ENCODE results near the gene TAL1. TPM values are rescaled to one million over a fixed set of nuclear protein-coding genes. Genes with fewer than 3 reads are reported as not detected.

TAL1 gene
- total and polyA plus RNA-seq, 2 of the 13 experiments (the other 11 are each of a cell fraction or from before 2014, with no cell fraction given) = 0.05 TPM; not detected in 1

DNA sequence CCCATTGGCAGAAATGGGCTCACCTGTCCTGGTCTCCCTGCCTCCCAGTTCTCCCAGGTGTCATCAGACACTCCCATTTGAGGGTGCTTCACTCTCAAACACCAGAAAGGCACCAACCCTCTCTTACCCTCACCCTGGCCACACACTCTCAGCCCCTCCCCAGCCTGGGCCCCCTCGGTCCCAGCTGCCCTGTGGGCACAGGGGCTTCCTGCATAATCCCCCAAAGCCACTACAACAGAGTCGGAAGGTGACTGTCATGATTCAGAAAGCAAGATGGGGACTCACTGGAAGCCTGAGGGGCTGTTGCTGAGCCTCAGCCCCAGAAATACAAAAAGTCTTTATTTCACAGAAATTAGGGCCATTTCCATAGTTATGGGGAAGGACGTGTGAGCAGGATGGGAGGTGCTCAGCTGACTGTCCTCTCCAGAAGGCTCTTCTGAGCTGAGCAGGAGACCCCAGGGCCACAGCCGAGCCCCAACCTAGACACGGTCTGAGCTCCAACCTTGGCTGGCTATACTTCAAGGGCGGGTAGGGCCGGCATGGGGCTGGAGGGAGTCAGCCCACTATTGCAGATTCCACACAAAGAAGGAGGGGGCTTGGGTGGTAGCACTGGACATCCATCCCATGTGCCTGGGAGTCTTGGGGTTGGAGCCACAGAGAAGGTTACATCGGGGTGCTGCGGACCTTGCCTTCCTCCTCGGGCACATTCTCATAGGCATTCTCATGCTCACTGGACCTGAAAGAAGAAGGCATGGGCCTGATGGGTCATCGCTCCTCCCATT is 48.5 kb downstream of the TAL1 start:
- POLR2A ChIA-PET = interaction anchor here (0.6 to 7.5 kb wide), 2 partner anchors 7 to 435 kb away, joined by 3 to 168 read pairs; partner anchors contain the start of gene PDZK1IP1
- no peaks in the 10 kb centered on the region; a peak in 1 of 5 replicates for H3K27me3 ChIP-seq (ENCODE audit: control insufficient read depth in 1 of 2, insufficient read depth in 2 of 2, low read length in 2 of 2)
- ATAC-seq = no peak
- DNase-seq (ENCODE audit: low spot score) = no peak
- no peak for FAIRE-seq
- no TSS peak for BruUV-seq (replicated peaks)
- CTCF ChIA-PET (ENCODE audit: low intra/inter-chr PET ratio, low total read pairs) = no interaction called here
- intact Hi-C loops (cut with micrococcal nuclease; ENCODE audit: unreplicated experiment) (no loop called here), in situ Hi-C loops (cut with HindIII; ENCODE audit: extremely low pct_ligation_motif_present, low pct_unique_long_range_greater_than_20kb) (loop anchor here (25.0 kb wide), 1 partner anchor 529 kb away; no protein-coding TSS in a partner anchor)
- 81% methylated on average over 9 of the region's 11 CpGs for WGBS (ENCODE audit: low lambda C conversion rate)
- no peak overlapping the region for H3K4me2 ChIP-seq (ENCODE audit: low read depth, low read length)
- no peaks in the 10 kb centered on the region for H3K9me3 ChIP-seq (ENCODE audit: low read length)
- peaks cover 85% of the 10 kb centered on the region for H3K4me1 ChIP-seq (ENCODE audit: insufficient read depth, low read length)
- H2AFZ ChIP-seq (ENCODE audit: low read length) = no peak overlapping the region
- no peaks in the 10 kb centered on the region for H3K79me2 ChIP-seq (ENCODE audit: insufficient read depth, low read length)
- H3K9ac ChIP-seq (ENCODE audit: insufficient read depth, low read depth, low read length) = no peak overlapping the region
- no peak overlapping the region for H3K4me3 ChIP-seq (replicated peaks in 1 of 3; ENCODE audit: insufficient read depth in 1 of 3, low read depth in 2 of 3, low read length in 3 of 3)
- no peaks in the 10 kb centered on the region for H3K36me3 ChIP-seq (replicated peaks in 1 of 2; ENCODE audit: control insufficient read depth in 1 of 2, insufficient read depth in 2 of 2, low read length in 2 of 2)
- H3K27ac ChIP-seq (ENCODE audit: extremely low read length, insufficient read depth, low read length) = no peak overlapping the region
- no peaks in the 10 kb centered on the region for H4K20me1 ChIP-seq (ENCODE audit: insufficient read depth, low read length)
- TF ChIP-seq, protein P1, sequence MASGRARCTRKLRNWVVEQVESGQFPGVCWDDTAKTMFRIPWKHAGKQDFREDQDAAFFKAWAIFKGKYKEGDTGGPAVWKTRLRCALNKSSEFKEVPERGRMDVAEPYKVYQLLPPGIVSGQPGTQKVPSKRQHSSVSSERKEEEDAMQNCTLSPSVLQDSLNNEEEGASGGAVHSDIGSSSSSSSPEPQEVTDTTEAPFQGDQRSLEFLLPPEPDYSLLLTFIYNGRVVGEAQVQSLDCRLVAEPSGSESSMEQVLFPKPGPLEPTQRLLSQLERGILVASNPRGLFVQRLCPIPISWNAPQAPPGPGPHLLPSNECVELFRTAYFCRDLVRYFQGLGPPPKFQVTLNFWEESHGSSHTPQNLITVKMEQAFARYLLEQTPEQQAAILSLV (CRISPR knock-in tag; IDR thresholded peaks at IDR 0.05; ENCODE audit: borderline replicate concordance) = no peak
- TF ChIP-seq, protein P2, sequence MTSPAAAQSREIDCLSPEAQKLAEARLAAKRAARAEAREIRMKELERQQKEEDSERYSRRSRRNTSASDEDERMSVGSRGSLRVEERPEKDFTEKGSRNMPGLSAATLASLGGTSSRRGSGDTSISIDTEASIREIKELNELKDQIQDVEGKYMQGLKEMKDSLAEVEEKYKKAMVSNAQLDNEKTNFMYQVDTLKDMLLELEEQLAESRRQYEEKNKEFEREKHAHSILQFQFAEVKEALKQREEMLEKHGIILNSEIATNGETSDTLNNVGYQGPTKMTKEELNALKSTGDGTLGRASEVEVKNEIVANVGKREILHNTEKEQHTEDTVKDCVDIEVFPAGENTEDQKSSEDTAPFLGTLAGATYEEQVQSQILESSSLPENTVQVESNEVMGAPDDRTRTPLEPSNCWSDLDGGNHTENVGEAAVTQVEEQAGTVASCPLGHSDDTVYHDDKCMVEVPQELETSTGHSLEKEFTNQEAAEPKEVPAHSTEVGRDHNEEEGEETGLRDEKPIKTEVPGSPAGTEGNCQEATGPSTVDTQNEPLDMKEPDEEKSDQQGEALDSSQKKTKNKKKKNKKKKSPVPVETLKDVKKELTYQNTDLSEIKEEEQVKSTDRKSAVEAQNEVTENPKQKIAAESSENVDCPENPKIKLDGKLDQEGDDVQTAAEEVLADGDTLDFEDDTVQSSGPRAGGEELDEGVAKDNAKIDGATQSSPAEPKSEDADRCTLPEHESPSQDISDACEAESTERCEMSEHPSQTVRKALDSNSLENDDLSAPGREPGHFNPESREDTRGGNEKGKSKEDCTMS (CRISPR knock-in tag; conservative IDR thresholded peaks at IDR 0.05) = no peak
- TF ChIP-seq, protein P3, sequence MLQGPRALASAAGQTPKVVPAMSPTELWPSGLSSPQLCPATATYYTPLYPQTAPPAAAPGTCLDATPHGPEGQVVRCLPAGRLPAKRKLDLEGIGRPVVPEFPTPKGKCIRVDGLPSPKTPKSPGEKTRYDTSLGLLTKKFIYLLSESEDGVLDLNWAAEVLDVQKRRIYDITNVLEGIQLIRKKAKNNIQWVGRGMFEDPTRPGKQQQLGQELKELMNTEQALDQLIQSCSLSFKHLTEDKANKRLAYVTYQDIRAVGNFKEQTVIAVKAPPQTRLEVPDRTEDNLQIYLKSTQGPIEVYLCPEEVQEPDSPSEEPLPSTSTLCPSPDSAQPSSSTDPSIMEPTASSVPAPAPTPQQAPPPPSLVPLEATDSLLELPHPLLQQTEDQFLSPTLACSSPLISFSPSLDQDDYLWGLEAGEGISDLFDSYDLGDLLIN (CRISPR knock-in tag; IDR thresholded peaks at IDR 0.05; ENCODE audit: borderline replicate concordance) = no peak
- TF ChIP-seq BRCA1 (CRISPR knock-in tag; IDR thresholded peaks at IDR 0.05) (no peak), CENPX (CRISPR knock-in tag; IDR thresholded peaks at IDR 0.05) (no peak), GATA4 (IDR thresholded peaks at IDR 0.05; ENCODE audit: borderline replicate concordance, low read depth) (no peak), MEIS1 (CRISPR knock-in tag; IDR thresholded peaks at IDR 0.05; ENCODE audit: borderline replicate concordance) (no peak), ZMAT3 (CRISPR knock-in tag; conservative IDR thresholded peaks at IDR 0.05) (no peak), RARG (CRISPR knock-in tag; IDR thresholded peaks at IDR 0.05; ENCODE audit: low read depth) (no peak), CBX2 (IDR thresholded peaks at IDR 0.05; ENCODE audit: low read depth, low read length) (no peak), CBX2 (CRISPR knock-in tag; IDR thresholded peaks at IDR 0.05; ENCODE audit: low read depth) (no peak)
- TF ChIP-seq, protein P4, sequence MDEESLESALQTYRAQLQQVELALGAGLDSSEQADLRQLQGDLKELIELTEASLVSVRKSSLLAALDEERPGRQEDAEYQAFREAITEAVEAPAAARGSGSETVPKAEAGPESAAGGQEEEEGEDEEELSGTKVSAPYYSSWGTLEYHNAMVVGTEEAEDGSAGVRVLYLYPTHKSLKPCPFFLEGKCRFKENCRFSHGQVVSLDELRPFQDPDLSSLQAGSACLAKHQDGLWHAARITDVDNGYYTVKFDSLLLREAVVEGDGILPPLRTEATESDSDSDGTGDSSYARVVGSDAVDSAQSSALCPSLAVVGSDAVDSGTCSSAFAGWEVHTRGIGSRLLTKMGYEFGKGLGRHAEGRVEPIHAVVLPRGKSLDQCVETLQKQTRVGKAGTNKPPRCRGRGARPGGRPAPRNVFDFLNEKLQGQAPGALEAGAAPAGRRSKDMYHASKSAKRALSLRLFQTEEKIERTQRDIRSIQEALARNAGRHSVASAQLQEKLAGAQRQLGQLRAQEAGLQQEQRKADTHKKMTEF (CRISPR knock-in tag; IDR thresholded peaks at IDR 0.05) = no peak
- TF ChIP-seq, protein P5, sequence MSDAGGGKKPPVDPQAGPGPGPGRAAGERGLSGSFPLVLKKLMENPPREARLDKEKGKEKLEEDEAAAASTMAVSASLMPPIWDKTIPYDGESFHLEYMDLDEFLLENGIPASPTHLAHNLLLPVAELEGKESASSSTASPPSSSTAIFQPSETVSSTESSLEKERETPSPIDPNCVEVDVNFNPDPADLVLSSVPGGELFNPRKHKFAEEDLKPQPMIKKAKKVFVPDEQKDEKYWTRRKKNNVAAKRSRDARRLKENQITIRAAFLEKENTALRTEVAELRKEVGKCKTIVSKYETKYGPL (CRISPR knock-in tag; IDR thresholded peaks at IDR 0.05) = no peak
- TF ChIP-seq, protein P6, sequence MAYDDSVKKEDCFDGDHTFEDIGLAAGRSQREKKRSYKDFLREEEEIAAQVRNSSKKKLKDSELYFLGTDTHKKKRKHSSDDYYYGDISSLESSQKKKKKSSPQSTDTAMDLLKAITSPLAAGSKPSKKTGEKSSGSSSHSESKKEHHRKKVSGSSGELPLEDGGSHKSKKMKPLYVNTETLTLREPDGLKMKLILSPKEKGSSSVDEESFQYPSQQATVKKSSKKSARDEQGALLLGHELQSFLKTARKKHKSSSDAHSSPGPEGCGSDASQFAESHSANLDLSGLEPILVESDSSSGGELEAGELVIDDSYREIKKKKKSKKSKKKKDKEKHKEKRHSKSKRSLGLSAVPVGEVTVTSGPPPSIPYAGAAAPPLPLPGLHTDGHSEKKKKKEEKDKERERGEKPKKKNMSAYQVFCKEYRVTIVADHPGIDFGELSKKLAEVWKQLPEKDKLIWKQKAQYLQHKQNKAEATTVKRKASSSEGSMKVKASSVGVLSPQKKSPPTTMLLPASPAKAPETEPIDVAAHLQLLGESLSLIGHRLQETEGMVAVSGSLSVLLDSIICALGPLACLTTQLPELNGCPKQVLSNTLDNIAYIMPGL (CRISPR knock-in tag; IDR thresholded peaks at IDR 0.05; ENCODE audit: borderline replicate concordance in 1 of 2, low read depth in 1 of 2) = no peak
